Stimulated activated CD8-positive, alpha-beta memory T cell treated with anti-CD3 and anti-CD28 coated beads, Interleukin-2, amount 100 ng/mL, for 1 hour (primary cell): ENCODE results near the gene OR3A2.
"Not testable (repeated sequence)": the region's sequence is repeated elsewhere in the genome, so short reads cannot be mapped to it uniquely, and the experiment has no call there.

Experiments
- DNase-seq, 2 donors: peaks; one replicate each; pipeline ENCODE4 v3.0.0-alpha.2; 2020; ENCODE audit warnings: low read depth in 2 of 2

Gene OR3A2

GRCh38 chr17:3293548-3293947 lies 92.6 kb downstream of the OR3A2 start:
- not testable (repeated sequence) for DNase-seq

- DNase-seq, result no peak
Observed at GRCh38 chr17:3282901-3283300, 103.2 kb downstream of the OR3A2 start.

- no peak for DNase-seq
Observed at GRCh38 chr17:3276126-3276525, 110.0 kb downstream of the OR3A2 start.

DNA sequence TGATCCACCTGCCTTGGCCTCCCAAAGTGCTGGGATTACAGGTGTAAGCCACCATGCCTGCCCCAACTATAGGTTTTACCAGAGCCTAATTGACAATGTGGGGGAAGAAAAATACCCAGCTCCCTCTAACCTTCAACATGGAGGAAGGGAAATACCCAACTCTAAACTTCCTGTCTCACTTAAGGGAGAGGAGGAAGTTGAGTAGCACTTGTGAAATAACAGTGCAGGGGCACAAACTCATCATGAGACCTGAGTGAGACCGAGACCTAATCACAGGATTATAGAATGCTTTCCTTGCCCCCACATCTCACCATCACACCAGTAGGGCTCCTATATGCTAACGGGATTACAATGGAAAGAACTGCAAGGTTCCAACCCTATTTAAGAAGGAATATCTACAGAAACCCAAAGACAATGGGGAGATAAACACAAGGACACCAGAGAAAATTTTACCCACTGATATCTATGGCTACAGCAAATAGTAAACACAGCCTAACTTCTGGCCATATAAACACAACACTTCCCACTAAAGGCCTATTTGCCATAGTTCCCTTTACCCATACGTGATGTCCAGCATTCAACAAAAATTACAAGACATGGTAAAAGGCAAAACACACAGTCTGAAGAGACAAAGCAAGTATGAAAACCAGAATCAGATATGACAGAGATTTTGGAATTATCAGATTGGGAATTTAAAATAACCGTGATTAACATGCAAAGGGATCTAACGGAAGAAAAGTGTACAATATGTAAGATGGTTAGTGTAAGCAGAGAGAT lies 114.8 kb downstream of the OR3A2 start:
- no peak for DNase-seq

- DNase-seq, result no peak
Observed at GRCh38 chr17:3260600-3260999, 125.5 kb downstream of the OR3A2 start.

DNA sequence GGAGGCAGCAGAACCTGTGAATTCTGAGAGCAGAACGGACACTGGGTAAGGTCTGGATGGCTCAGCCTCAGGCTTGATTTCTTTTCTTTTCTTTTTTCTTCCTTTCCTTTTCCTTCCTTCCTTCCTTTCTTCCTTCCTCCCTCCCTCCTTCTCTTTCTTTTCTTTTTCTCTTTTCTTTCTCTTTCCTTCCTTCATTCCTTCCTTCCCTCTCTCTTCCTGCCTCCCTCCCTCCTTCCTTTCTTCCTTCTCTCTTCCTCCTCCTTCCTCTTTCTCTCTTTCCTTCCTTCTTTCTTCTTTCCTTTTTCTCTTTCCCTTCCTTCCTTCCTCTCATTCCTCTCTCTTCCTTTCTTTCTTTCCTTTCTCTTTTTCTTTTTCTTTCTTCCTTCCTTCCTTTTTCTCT lies 125.9 kb downstream of the OR3A2 start:
- no peak for DNase-seq

DNA sequence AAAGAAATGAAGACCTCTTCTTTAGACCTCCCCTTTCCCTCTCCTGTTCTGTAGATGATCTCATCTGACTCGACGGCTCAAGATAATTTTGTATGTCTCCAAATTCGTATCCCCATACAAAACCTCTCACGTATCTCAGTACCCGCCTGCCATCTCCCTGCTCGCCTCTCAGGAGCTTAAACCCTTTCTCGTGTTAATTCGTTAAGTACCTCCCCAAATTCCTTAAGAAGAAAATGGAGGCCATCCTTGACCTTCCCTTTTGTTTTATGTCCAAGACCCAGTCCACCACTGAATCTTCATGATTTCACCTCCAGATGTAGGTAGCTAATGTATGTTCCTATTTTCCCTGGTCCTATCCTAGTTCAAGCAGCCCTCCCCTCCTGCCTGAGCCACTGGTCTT lies 129.5 kb downstream of the OR3A2 start:
- no peak for DNase-seq

DNA sequence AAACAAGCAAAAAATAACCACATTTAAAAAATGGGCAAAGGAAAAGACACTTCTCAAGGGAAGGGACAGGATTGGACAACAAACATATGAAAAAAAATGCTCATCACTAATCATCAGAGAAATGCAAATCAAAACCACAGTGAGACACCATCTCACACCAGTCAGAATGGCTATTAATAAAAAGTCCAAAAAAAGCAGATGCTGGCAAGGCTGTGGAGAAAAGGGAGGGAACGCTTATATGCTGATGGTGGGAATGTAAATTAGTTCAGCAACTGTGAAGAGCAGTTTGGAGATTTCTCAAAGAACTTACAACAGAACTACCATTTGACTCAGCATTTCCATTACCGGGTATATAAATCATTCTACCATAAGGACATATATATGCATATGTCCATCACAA lies 137.1 kb downstream of the OR3A2 start:
- DNase-seq, result not testable (repeated sequence)

DNA sequence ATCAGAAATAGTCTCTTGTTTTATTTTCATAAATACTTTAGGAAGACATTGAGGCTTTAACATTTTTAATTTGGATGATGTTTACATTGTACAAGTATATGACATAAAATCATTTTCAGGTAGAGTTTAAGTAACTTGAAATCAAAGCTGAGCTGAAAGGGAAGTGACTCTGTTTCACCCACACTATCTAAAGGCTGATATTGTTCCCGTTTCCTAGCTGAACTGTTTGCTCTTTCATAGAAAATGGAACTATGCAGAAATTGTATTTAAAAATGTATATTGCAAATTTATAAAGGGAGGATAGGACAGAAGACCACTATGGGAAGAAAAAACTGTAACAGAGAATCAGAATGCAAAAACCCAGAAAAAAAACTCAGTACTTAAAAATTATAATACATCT lies 141.3 kb downstream of the OR3A2 start:
- not testable (repeated sequence) for DNase-seq

DNA sequence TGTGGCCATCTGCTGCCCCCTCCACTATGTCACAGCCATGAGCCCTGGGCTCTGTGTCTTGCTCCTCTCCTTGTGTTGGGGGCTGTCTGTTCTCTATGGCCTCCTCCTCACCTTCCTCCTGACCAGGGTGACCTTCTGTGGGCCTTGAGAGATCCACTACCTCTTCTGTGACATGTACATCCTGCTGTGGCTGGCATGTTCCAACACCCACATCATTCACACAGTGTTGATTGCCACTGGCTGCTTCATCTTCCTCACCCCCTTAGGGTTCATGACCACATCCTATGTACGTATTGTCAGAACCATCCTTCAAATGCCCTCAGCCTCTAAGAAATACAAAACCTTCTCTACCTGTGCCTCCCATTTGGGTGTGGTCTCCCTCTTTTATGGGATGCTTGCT lies 145.1 kb downstream of the OR3A2 start:
- DNase-seq, result not testable (repeated sequence)

- DNase-seq, result not testable (repeated sequence)
Observed at GRCh38 chr17:3238685-3239084, 147.4 kb downstream of the OR3A2 start.

DNA sequence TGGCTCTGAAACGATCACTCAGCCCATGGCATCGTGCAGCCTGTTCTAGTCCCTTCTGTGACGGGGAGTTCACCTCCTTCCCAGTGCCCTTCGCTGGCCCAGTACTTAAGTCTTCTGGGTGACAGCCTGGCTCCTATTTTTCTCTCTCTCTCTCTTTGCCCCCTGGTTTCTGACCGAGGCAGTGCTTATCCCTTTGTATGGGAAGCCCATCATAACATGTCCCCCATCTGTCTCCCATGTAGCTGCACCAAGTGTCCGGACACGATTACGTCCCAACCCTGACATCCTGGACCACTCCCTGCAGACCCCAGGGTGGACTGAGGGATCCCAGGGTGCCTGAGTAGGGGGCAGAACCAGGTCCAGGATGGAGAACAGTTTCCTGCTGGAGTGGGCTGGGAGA lies 153.8 kb downstream of the OR3A2 start:
- not testable (repeated sequence) for DNase-seq
